IPS DF 6.9 (cell line): ENCODE results near the gene APOBEC3F.
"Not testable (repeated sequence)": the region's sequence is repeated elsewhere in the genome, so short reads cannot be mapped to it uniquely, and the experiment has no call there.

Experiments used
- DNase-seq: peaks from one replicate; pipeline ENCODE4 v3.0.0-alpha.2; 2013; ENCODE audit warnings: low read depth, low spot score
- H3K27ac ChIP-seq: one replicate; pipeline ENCODE4 v1.5.1; 2013; ENCODE audit warnings: low read length, control low read depth
- H3K27me3 ChIP-seq: 2 replicates; pipeline ENCODE4 v1.6.1; 2013; ENCODE audit warnings: mild to moderate bottlenecking, low read length; ENCODE audit not compliant: control insufficient read depth, insufficient read depth
- H3K36me3 ChIP-seq: 2 replicates; pipeline ENCODE4 v1.6.1; 2013; ENCODE audit warnings: low read length; ENCODE audit not compliant: control insufficient read depth, insufficient read depth
- H3K4me1 ChIP-seq: 2 replicates; pipeline ENCODE4 v1.6.1; 2013; ENCODE audit warnings: low read length; ENCODE audit not compliant: control insufficient read depth, insufficient read depth
- H3K4me3 ChIP-seq: 2 replicates; pipeline ENCODE4 v1.5.1; 2013; ENCODE audit warnings: mild to moderate bottlenecking, low read length
- H3K9me3 ChIP-seq: 2 replicates; pipeline ENCODE4 v1.6.1; 2013; ENCODE audit warnings: low read length, inconsistent platforms; ENCODE audit not compliant: control insufficient read depth, insufficient read depth
- WGBS: extraction: QIAGEN DNeasy Blood & Tissue Kit; methylation state at CpG from one replicate; pipeline ENCODE4 v1.1.7; 2013; ENCODE audit warnings: mixed read lengths, missing lambda C conversion rate; ENCODE audit not compliant: insufficient read length, insufficient coverage; 5-methylcytosine and 5-hydroxymethylcytosine counted together

The APOBEC3F gene

GRCh38 chr22:39028281-39028680 lies 12.4 kb upstream of the APOBEC3F start:
- no peak overlapping the region for H3K4me3 ChIP-seq
- no peaks in the 10 kb centered on the region for H3K9me3 ChIP-seq
- peaks cover 4% of the 10 kb centered on the region; the same call in 1 of the 2 replicates for H3K4me1 ChIP-seq
- no peak for DNase-seq
- H3K27me3 ChIP-seq: no peaks in the 10 kb centered on the region
- no peak overlapping the region for H3K27ac ChIP-seq
- no peaks in the 10 kb centered on the region for H3K36me3 ChIP-seq
- WGBS: no CpG with 5 or more reads among the region's 11 CpGs

DNA sequence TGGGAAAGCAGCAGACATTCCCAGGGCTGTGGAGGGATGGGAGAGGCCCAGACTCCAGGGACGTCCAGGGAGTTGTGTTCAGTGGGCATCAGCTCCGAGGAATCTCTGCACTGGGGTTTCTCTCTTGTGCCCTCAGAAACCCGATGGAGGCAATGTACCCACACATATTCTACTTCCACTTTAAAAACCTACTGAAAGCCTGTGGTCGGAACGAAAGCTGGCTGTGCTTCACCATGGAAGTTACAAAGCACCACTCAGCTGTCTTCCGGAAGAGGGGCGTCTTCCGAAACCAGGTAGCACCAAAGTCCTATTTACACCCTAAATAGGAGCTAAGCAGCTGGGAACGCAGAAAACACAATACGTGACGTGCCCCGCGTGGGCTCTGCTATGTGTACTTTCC lies 11.4 kb upstream of the APOBEC3F start:
- WGBS: no CpG with 5 or more reads among the region's 13 CpGs

GRCh38 chr22:39030705-39031104 lies 10.0 kb upstream of the APOBEC3F start:
- DNase-seq: no peak
- Histone ChIP-seq H3K4me1 (peaks cover 4% of the 10 kb centered on the region; the same call in 1 of the 2 replicates), H3K36me3 (no peaks in the 10 kb centered on the region), H3K4me3 (no peak overlapping the region), H3K27me3 (no peaks in the 10 kb centered on the region), H3K9me3 (no peaks in the 10 kb centered on the region), H3K27ac (no peak overlapping the region)
- WGBS: no CpG with 5 or more reads among the region's 14 CpGs

More for the DNA sequence above, 11.4 kb upstream of the APOBEC3F start:
- Histone ChIP-seq H3K4me3 (no peak overlapping the region), H3K36me3 (no peaks in the 10 kb centered on the region), H3K4me1 (peaks cover 4% of the 10 kb centered on the region; the same call in 1 of the 2 replicates), H3K27ac (no peak overlapping the region), H3K27me3 (no peaks in the 10 kb centered on the region), H3K9me3 (no peaks in the 10 kb centered on the region)
- DNase-seq: no peak

DNA sequence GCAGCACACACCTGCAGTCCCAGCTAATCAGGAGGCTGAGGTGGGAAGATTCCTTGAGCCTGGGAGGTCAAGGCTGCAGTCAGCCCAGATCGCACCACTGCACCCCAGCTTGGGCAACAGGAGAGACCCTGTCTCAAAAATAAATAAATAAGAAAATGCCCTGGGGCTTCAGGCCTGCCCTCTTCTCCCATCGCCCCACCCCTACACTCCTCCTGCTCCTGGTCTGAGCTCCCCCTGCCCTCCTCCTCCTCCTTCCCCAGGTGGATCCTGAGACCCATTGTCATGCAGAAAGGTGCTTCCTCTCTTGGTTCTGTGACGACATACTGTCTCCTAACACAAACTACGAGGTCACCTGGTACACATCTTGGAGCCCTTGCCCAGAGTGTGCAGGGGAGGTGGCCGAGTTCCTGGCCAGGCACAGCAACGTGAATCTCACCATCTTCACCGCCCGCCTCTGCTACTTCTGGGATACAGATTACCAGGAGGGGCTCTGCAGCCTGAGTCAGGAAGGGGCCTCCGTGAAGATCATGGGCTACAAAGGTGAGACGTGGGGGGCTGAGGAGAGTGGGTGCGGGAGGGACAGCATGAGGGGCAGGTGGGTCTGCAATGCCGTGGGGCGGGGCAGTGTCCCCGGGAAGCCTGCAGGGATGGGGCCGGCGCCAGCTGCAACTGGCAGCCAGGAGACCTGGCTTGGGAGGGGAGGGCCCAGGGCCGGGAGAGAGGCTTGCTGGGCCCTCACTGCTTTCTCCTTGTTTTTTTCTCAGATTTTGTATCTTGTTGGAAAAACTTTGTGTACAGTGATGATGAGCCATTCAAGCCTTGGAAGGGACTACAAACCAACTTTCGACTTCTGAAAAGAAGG lies 9.0 kb upstream of the APOBEC3F start:
- H3K27ac ChIP-seq, H3K4me3 ChIP-seq, H3K36me3 ChIP-seq, H3K27me3 ChIP-seq, DNase-seq, H3K9me3 ChIP-seq, H3K4me1 ChIP-seq: not testable (repeated sequence)
- no CpG with 5 or more reads among the region's 18 CpGs for WGBS

DNA sequence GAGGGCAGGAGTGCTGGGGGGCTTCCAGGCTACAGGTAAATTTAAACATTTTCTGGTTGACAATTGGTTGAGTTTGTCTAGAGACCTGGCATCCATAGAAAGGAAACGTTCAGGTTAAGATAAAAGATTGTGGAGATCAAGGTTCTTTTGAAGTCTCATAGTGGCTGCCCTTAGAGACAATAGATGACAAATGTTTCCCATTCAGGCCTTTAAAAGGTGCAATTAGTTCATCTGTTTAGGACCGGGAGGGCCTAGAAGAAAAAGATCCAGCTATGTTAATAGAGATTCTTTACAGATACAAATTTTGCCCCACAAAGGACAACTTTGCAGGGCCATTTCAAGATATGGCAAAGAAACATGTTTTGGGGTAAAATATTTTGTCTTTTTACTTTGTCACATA lies 3.6 kb upstream of the APOBEC3F start:
- not testable (repeated sequence) for H3K27ac ChIP-seq, DNase-seq, H3K36me3 ChIP-seq, H3K4me3 ChIP-seq, H3K4me1 ChIP-seq, H3K9me3 ChIP-seq, H3K27me3 ChIP-seq
- WGBS: no CpG with 5 or more reads among the region's 2 CpGs

DNA sequence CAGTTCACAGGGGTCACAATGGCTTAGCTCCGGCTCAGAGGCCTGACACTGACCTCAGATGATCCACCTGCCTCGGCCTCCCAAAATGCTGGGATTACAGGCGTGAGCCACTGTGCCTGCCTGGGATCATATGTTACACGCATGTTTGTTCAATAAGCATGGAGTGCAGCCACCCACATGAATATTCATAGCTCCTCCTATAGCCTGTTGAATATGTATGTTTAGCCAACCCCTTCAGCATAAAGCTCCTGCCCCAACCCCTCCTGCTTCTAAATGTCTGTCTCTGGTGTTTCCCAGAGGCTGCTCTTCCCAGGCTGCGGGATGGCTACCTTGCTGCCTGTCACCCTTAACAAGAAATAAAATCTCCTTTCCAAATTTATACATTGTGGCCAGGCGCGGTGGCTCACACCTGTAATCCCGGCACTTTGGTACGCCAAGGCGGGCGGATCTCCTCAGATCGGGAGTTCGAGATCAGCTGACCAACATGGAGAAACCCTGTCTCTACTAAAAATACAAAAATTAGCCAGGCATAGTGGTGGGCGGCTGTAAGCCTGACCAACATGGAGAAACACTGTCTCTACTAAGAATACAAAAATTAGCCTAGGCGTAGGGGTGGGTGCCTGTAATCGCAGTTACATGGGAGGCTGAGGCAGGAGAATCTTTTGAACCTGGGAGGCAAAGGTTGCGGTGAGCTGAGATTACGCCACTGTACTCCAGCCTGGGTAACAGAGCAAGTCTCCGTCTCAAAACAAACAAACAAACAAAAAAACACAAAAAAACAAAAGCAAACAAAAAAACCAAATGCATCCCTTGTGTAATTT lies 1.1 kb upstream of the APOBEC3F start:
- Histone ChIP-seq H3K27ac (no peak overlapping the region), H3K4me1 (no peaks in the 10 kb centered on the region), H3K9me3 (no peaks in the 10 kb centered on the region), H3K4me3 (no peak overlapping the region), H3K36me3 (0 out of 2 replicates have a peak, but pooled peaks cover 2% of the 10 kb centered on the region), H3K27me3 (no peaks in the 10 kb centered on the region)
- WGBS: no CpG with 5 or more reads among the region's 19 CpGs
- no peak for DNase-seq

DNA sequence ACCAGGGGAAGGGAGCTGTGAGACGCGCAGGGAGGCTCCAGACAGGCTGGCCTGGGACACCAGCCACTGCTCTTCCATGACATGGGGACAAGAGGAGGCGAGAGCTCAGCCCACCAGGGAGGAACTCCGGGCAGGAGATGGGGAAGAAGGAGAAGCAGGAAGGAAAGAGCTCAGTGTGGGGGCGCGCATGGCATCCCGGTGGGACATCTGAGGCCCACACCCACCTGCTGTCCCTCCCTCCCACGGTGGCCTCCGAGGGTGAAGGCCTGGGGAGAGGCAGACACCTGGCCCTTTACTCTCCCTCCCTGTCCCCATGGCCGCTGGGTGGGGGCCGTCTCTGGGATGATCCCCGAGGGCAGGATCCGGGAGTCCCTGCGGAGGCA lies 518 bp upstream of the APOBEC3F start:
- not testable (repeated sequence) for H3K27me3 ChIP-seq, H3K36me3 ChIP-seq, H3K9me3 ChIP-seq, H3K4me3 ChIP-seq, DNase-seq, H3K27ac ChIP-seq, H3K4me1 ChIP-seq
- WGBS: no CpG with 5 or more reads among the region's 14 CpGs

DNA sequence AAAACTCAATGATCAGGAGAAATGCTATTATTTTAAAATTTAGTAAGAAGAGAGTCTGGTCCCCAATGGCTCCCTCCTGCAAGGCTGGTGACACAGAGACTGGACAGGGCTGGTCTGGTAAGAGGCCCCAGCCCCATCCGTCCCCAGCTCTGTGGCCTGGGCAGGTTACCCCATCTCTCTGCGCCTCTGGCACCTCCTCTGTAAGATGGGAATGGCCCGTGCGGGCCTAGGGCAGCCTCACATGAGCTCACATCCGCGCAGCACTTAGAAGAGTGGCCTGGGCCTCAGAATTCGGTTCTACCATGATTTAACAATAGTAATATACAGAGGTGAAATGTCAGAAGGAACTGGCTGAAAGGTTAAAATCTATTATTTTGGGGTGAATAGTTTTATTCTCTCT lies 1.2 kb downstream of the APOBEC3F start:
- Histone ChIP-seq H3K27me3 (no peaks in the 10 kb centered on the region), H3K36me3 (0 out of 2 replicates have a peak, but pooled peaks cover 2% of the 10 kb centered on the region), H3K9me3 (no peaks in the 10 kb centered on the region), H3K4me1 (peaks cover 4% of the 10 kb centered on the region; the same call in 1 of the 2 replicates), H3K27ac (no peak overlapping the region), H3K4me3 (no peak overlapping the region)
- no peak for DNase-seq
- no CpG with 5 or more reads among the region's 7 CpGs for WGBS

DNA sequence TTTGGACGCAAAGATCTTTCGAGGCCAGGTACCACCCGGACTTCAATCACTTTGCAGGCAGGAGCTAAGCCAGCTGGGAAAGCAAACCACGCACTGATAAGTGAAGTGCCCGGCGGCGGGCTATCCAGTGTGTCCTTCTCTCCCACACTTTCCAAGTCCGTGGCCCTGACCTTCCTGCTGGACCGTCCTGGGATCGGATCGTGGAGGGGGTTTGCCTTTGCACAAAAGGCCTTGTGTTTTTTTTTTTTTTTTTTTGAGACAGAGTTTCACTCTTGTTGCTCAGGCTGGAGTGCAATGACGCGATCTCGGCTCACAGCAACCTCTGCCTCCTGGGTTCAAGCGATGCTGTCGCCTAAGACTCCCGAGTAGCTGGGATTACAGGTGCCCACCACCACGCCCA lies 2.4 kb downstream of the APOBEC3F start:
- H3K9me3 ChIP-seq, H3K27me3 ChIP-seq, H3K27ac ChIP-seq, H3K4me3 ChIP-seq, H3K36me3 ChIP-seq, DNase-seq, H3K4me1 ChIP-seq: not testable (repeated sequence)
- WGBS: no CpG with 5 or more reads among the region's 18 CpGs

DNA sequence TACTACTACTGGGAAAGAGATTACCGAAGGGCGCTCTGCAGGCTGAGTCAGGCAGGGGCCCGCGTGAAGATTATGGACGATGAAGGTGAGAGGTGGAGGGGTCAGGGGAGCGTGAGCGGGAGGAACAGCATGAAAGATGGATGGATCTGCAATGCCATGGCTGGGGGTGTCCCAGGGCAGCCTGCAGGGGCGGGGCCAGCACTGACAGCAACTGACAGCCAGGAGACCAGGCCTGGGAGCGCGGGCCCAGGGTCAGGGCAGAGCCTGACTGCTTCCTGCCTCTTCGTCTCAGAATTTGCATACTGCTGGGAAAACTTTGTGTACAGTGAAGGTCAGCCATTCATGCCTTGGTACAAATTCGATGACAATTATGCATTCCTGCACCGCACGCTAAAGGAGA lies 4.5 kb downstream of the APOBEC3F start:
- H3K27ac ChIP-seq, H3K4me3 ChIP-seq, H3K27me3 ChIP-seq, DNase-seq, H3K9me3 ChIP-seq, H3K4me1 ChIP-seq, H3K36me3 ChIP-seq: not testable (repeated sequence)
- WGBS: no CpG with 5 or more reads among the region's 14 CpGs
